ENCODE results near the gene HNRNPH2. TPM values are rescaled to one million over a fixed set of nuclear protein-coding genes. Genes with fewer than 3 reads are reported as not detected.
A peak's percentile ranks its signal among the peaks of the same experiment; 100 is the strongest.

HNRNPH2 gene, protein sequence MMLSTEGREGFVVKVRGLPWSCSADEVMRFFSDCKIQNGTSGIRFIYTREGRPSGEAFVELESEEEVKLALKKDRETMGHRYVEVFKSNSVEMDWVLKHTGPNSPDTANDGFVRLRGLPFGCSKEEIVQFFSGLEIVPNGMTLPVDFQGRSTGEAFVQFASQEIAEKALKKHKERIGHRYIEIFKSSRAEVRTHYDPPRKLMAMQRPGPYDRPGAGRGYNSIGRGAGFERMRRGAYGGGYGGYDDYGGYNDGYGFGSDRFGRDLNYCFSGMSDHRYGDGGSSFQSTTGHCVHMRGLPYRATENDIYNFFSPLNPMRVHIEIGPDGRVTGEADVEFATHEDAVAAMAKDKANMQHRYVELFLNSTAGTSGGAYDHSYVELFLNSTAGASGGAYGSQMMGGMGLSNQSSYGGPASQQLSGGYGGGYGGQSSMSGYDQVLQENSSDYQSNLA
- 60.1 TPM for polyA plus RNA-seq (ENCODE audit: insufficient read length)

GRCh38 chrX:101407748-101408531 lies at the start of gene HNRNPH2, which contains the start of gene GLA:
HNRNPH2 (plus strand) TSS chrX:101408222; CDS start chrX:101411989, 3,767 bp downstream.
GLA (minus strand) TSS chrX:101407925; CDS start chrX:101407903, 22 bp downstream.
- peak; percentile 94 for DNase-seq

GRCh38 chrX:101359966-101360365 lies 48.1 kb upstream of the HNRNPH2 start:
- DNase-seq, result no peak

GRCh38 chrX:101360390-101360789 lies 47.6 kb upstream of the HNRNPH2 start:
- no peak for DNase-seq

- DNase-seq, result no peak
Measured at GRCh38 chrX:101362116-101362515, 45.9 kb upstream of the HNRNPH2 start.

GRCh38 chrX:101362757-101363156 lies 45.3 kb upstream of the HNRNPH2 start:
- no peak for DNase-seq

GRCh38 chrX:101365301-101365795 lies 42.7 kb upstream of the HNRNPH2 start:
- DNase-seq, result no peak

- DNase-seq, result no peak
Measured at GRCh38 chrX:101368800-101369199, 39.2 kb upstream of the HNRNPH2 start.

DNA sequence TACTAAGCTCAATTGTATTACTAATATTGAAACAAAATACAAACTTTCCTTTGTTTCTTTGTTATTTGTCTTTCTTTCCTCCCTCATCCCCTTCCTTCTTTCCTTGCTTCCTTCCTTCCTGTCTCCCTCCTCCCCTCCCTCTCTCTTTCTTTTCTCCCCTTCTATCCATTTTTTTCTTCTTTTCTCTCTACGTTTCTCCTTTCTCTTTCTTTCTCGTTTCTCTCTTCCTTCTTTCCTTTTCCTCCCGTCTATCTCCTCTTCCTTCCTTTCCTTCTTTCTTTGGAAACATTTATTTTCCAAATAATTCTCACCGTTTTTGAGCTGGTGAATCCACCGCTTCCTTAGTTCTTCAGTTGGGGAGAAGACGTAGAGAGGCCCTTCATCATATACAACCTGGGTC lies 38.3 kb upstream of the HNRNPH2 start:
- DNase-seq, result no peak

GRCh38 chrX:101370888-101371504 lies 37.0 kb upstream of the HNRNPH2 start:
- DNase-seq, result no peak

DNA sequence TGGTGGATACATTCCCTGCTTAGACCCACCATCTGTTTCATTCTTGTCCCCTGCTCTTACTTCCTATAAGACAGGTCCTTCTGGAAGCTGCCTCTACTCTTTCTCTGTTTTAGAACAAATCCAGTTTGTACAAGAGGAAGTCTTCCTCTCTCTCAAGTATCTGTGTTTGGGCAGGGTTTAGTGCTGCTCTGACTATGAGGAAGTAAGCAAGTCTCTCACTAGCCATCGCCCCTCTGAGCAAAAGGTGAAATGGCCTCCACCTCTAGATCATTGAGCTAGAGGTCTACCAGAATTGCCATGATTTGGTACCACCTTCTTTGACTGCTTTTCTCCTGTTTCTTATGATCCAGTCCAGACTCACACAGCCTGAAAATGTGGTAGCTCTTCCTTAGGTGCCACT lies 30.5 kb upstream of the HNRNPH2 start:
- DNase-seq, result no peak

DNA sequence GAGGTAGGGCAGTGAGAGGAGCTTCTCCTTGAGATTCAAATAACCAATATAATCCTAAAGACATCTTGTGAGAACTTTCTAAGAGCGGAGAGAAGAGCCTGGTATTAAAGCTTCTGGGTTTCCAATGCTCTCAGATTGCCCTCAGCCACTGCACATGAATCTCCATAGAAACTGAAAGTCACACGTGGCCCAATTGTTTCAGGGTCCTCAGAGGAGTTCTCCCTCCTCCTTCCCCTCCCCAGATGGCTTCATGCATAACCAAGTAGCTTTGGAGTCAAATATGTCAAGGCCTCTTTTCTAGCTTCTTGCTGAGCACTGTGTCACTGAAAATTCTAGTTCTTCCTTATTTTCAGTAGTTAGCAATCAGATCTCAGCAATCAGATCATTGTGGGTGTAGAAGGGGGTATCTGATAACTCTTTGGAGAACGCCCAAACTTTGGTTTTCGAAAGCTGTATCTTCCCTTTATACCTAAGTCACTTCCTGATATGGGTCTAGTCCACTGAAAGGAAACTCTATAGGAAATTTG lies 24.3 kb upstream of the HNRNPH2 start:
- DNase-seq, result no peak

GRCh38 chrX:101385026-101385684 lies 22.9 kb upstream of the HNRNPH2 start:
- no peak for DNase-seq

GRCh38 chrX:101385795-101386541 lies 22.1 kb upstream of the HNRNPH2 start, which contains the start of gene BTK:
BTK (minus strand) TSS chrX:101386191; CDS start chrX:101375284, 10,907 bp downstream.
- DNase-seq, result no peak

GRCh38 chrX:101386542-101386885 lies 21.5 kb upstream of the HNRNPH2 start:
- DNase-seq, result no peak

- DNase-seq, result no peak
Measured at GRCh38 chrX:101388604-101389003, 19.4 kb upstream of the HNRNPH2 start.

DNA sequence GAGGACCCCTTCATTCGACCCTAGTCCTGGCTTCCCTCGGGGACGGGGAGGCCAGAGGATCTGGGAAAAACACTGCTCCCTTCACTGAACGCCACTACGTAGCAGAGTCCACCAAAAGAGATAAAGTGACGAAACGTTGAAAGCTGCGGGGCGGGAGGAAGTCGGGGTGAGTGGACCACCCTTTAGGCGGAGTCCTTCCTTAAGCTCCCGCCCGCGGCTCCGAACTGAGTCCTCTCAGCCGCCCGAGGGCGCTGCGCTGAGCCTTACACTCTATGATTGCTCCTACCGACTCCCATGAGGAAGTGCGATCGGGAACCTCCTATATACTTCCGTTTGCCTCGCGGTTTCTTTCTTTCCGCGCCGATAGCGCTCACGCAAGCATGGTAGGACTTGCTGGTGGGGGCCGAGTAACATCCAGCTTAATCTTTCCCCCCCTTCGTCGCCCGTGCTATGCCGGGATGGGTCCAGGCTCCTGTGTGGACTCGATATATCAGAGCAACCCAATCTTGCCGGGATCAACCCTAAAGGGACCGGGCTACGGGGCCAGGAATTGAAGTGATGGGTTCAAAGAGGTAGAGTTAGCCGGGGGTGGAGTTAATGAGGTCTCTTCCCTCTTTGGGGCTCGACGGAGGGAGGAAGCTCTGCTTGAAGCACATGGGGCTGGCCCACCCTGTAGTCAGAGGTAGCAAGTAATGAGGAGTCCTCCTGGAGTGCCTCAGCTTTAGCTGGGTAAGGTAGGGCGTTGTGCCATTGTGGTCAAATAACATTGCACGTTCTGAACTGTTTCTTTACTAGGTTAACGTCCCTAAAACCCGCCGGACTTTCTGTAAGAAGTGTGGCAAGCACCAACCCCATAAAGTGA lies 17.1 kb upstream of the HNRNPH2 start, which contains the start of gene RPL36A:
TSS of gene RPL36A (plus strand) at position 348 of the 862 bp plus-strand sequence. CDS start at position 381, 33 bp downstream.
- peak; percentile 88 for DNase-seq

- DNase-seq, result no peak
Measured at GRCh38 chrX:101391831-101392230, 16.2 kb upstream of the HNRNPH2 start.

GRCh38 chrX:101393530-101394305 lies 14.3 kb upstream of the HNRNPH2 start:
- no peak for DNase-seq

GRCh38 chrX:101394372-101394771 lies 13.7 kb upstream of the HNRNPH2 start:
- DNase-seq, result no peak

Data from hindlimb muscle (tissue), 1 donor.